Measurements from ENCODE around the gene RPS14. TPM values are rescaled to one million over a fixed set of nuclear protein-coding genes. Genes with fewer than 3 reads are reported as not detected.

RPS14 gene
- total RNA-seq, 1 donor from 2014 or later = 2,586 TPM

DNA sequence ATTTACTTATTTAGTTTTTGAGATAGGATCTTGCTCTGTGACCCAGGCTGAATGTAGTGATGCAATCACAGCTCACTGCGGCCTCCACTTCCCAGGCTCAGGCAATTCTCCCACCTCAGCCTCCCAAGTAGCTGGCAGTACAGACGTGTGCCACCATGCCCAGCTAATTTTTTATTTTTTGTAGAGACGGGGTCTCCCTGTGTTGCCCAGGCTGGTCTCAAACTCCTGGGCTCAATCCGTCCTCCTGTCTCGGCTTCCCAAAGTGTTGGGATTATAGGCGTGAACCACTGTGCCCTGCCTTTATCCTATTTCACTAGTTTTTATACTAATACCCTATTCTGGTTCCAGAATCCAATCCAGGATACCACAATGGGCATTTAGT, 6.8 kb downstream of the RPS14 start:
- H3K4me1 Mint-ChIP-seq = peaks cover 4% of the 10 kb centered on the region
- H3K4me3 Mint-ChIP-seq = no peak overlapping the region
- H3K27me3 Mint-ChIP-seq (ENCODE audit: low read depth) = no peaks in the 10 kb centered on the region
- peaks cover 25% of the 10 kb centered on the region for H3K36me3 Mint-ChIP-seq
- H3K9me3 Mint-ChIP-seq = no peaks in the 10 kb centered on the region
- TF ChIP-seq, protein P1, sequence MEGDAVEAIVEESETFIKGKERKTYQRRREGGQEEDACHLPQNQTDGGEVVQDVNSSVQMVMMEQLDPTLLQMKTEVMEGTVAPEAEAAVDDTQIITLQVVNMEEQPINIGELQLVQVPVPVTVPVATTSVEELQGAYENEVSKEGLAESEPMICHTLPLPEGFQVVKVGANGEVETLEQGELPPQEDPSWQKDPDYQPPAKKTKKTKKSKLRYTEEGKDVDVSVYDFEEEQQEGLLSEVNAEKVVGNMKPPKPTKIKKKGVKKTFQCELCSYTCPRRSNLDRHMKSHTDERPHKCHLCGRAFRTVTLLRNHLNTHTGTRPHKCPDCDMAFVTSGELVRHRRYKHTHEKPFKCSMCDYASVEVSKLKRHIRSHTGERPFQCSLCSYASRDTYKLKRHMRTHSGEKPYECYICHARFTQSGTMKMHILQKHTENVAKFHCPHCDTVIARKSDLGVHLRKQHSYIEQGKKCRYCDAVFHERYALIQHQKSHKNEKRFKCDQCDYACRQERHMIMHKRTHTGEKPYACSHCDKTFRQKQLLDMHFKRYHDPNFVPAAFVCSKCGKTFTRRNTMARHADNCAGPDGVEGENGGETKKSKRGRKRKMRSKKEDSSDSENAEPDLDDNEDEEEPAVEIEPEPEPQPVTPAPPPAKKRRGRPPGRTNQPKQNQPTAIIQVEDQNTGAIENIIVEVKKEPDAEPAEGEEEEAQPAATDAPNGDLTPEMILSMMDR (IDR thresholded peaks at IDR 0.05; ENCODE audit: unreplicated experiment) = no peak
- no peak overlapping the region for H3K27ac Mint-ChIP-seq
- no peak for DNase-seq (ENCODE audit: low spot score in 2 of 2, unreplicated experiment in 2 of 2)

- no peaks in the 10 kb centered on the region for H3K27me3 Mint-ChIP-seq (ENCODE audit: low read depth)
- TF ChIP-seq, protein P1 (IDR thresholded peaks at IDR 0.05; ENCODE audit: unreplicated experiment) = no peak
- DNase-seq (ENCODE audit: low spot score in 2 of 2, unreplicated experiment in 2 of 2) = no peak
- H3K36me3 Mint-ChIP-seq = peaks cover 22% of the 10 kb centered on the region
- H3K27ac Mint-ChIP-seq = peak overlapping the region; percentile 59
- H3K9me3 Mint-ChIP-seq = no peaks in the 10 kb centered on the region
- H3K4me1 Mint-ChIP-seq = no peaks in the 10 kb centered on the region
- no peak overlapping the region for H3K4me3 Mint-ChIP-seq
Observed at GRCh38 chr5:150441813-150442698, 7.5 kb downstream of the RPS14 start.

DNA sequence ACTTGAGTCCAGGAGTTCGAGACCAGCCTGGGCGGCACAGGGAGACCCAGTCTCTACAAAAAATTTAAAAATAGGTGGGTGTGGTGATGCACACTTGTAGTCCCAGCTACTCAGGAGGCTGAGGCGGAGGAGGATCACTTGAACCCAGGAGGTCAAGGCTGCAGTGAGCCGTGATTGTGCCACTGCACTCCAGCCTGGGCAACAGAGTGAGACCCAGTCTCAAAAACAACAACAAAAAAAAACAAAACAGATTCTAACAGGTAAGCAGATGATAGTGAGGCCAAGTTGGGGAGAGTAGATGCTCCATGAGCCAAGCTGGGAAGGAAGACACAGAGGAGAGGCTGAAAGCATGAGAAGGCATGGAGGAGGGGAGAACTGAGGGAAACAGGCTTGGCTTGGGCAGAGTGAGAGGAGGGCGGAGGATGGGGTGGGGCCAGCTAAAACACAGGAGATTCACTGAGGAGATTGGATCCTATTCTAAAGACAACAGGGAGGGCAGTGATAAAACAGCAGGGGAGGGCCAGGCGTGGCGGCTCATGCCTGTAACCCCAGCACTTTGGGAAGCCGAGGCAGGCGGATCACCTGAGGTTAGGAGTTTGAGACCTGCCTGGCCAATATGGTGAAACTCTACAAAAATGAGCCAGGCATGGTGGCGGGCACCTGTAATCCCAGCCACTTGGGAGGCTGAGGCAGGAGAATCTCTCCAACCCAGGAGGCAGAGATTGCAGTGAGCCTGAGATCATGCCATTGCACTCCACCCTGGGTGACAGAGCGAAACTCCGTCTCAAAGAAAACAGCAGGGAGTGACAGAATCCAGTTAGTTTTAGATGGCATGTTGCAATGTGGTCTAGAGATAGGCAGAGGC, 8.4 kb downstream of the RPS14 start:
- no peak for DNase-seq (ENCODE audit: low spot score in 2 of 2, unreplicated experiment in 2 of 2)
- H3K27ac Mint-ChIP-seq = peak overlapping the region; percentile 44

DNA sequence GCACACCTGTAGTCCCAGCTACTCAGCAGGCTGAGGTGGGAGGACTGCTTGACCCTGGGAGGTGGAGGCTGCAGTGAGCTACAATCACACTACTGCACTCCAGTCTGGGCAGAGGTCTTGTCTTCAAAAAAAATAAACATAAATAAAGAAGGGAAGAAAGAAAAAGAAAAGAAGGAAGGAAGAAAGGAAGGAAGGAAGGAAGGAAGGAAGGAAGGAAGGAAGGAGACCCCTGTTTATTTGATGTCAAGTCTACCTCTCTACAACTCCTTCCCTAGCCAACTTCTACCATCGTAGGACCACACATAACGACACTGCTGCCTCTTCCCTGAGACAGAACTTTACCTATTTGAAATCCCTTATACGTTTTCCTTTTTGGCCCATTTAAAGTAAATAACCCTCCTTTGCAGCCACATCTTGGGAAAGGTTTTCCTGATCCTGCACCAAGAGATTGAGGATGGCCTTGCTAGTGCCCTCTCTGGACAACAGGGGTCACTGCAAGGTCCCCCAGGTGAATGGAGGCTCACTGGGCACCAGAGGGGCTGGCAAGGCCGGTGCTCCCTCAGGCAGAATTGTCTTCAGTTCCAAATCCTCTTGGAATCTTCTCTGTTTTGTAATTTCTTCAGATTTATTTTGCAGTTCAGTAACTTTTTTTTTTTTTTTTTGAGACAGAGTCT, 10.5 kb downstream of the RPS14 start:
- peaks cover 3% of the 10 kb centered on the region for H3K4me1 Mint-ChIP-seq
- no peak overlapping the region for H3K27ac Mint-ChIP-seq
- H3K9me3 Mint-ChIP-seq = no peaks in the 10 kb centered on the region
- peaks cover 6% of the 10 kb centered on the region for H3K36me3 Mint-ChIP-seq
- H3K27me3 Mint-ChIP-seq (ENCODE audit: low read depth) = no peaks in the 10 kb centered on the region
- no peak overlapping the region for H3K4me3 Mint-ChIP-seq
- DNase-seq (ENCODE audit: low spot score in 2 of 2, unreplicated experiment in 2 of 2) = no peak
- TF ChIP-seq, protein P1 (IDR thresholded peaks at IDR 0.05; ENCODE audit: unreplicated experiment) = no peak

More for the DNA sequence above, 8.4 kb downstream of the RPS14 start:
- Mint-ChIP-seq H3K27me3 (ENCODE audit: low read depth) (no peaks in the 10 kb centered on the region), H3K4me1 (no peaks in the 10 kb centered on the region), H3K4me3 (no peak overlapping the region), H3K36me3 (peaks cover 13% of the 10 kb centered on the region), H3K9me3 (no peaks in the 10 kb centered on the region)
- TF ChIP-seq, protein P1 (IDR thresholded peaks at IDR 0.05; ENCODE audit: unreplicated experiment) = no peak

GRCh38 chr5:150436141-150436680, 13.3 kb downstream of the RPS14 start:
- Mint-ChIP-seq H3K27ac (no peak overlapping the region), H3K27me3 (ENCODE audit: low read depth) (no peaks in the 10 kb centered on the region), H3K4me3 (no peak overlapping the region), H3K36me3 (no peaks in the 10 kb centered on the region), H3K4me1 (peaks cover 3% of the 10 kb centered on the region), H3K9me3 (no peaks in the 10 kb centered on the region)
- peak; percentile 81 to 91 for DNase-seq (ENCODE audit: low spot score in 2 of 2, unreplicated experiment in 2 of 2)
- TF ChIP-seq, protein P1 (IDR thresholded peaks at IDR 0.05; ENCODE audit: unreplicated experiment) = peak; percentile 93

All from mesothelial cell of epicardium (in vitro differentiated cells).